ENCODE data around the gene RWDD1. TPM values are rescaled to one million over a fixed set of nuclear protein-coding genes. Genes with fewer than 3 reads are reported as not detected.

The RWDD1 gene
- total and polyA plus RNA-seq, 2 experiments from 2014 or later = 37.2 to 70.7 TPM

GRCh38 chr6:116529466-116530290, 41.6 kb upstream of the RWDD1 start:
- Histone ChIP-seq H3K4me1 (ENCODE audit: low read depth) (peaks cover 3% of the 10 kb centered on the region), H3K9me3 (ENCODE audit: low read depth) (no peaks in the 10 kb centered on the region), H3K36me3 (no peaks in the 10 kb centered on the region), H3K27ac (no peak overlapping the region), H3K27me3 (no peaks in the 10 kb centered on the region), H3K4me3 (no peak overlapping the region)
- no peak for DNase-seq (ENCODE audit: low read depth in 1 of 2, low spot score in 1 of 2)
- no peak for TF ChIP-seq CTCF (IDR thresholded peaks at IDR 0.05; ENCODE audit: low read depth, low read length)

GRCh38 chr6:116530436-116530835, 40.9 kb upstream of the RWDD1 start:
- H3K27ac ChIP-seq = no peak overlapping the region
- H3K27me3 ChIP-seq = no peaks in the 10 kb centered on the region
- peaks cover 3% of the 10 kb centered on the region for H3K4me1 ChIP-seq (ENCODE audit: low read depth)
- no peaks in the 10 kb centered on the region for H3K36me3 ChIP-seq
- TF ChIP-seq CTCF (IDR thresholded peaks at IDR 0.05; ENCODE audit: low read depth, low read length) = no peak
- H3K4me3 ChIP-seq = no peak overlapping the region
- H3K9me3 ChIP-seq (ENCODE audit: low read depth) = no peaks in the 10 kb centered on the region
- DNase-seq (ENCODE audit: low read depth in 1 of 2, low spot score in 1 of 2) = no peak

- TF ChIP-seq CTCF (IDR thresholded peaks at IDR 0.05; ENCODE audit: low read depth, low read length) = peak; percentile 70
- no peak overlapping the region for H3K27ac ChIP-seq
- peak; percentile 74 to 85 for DNase-seq (ENCODE audit: low read depth in 1 of 2, low spot score in 1 of 2)
Observed at GRCh38 chr6:116531675-116532570, 39.4 kb upstream of the RWDD1 start.

GRCh38 chr6:116533233-116533957, 37.9 kb upstream of the RWDD1 start:
- Histone ChIP-seq H3K4me1 (ENCODE audit: low read depth) (peaks cover 3% of the 10 kb centered on the region), H3K27ac (no peak overlapping the region), H3K27me3 (no peaks in the 10 kb centered on the region), H3K36me3 (no peaks in the 10 kb centered on the region), H3K9me3 (ENCODE audit: low read depth) (no peaks in the 10 kb centered on the region), H3K4me3 (no peak overlapping the region)
- no peak for DNase-seq (ENCODE audit: low read depth in 1 of 2, low spot score in 1 of 2)
- no peak for TF ChIP-seq CTCF (IDR thresholded peaks at IDR 0.05; ENCODE audit: low read depth, low read length)

More at GRCh38 chr6:116531675-116532570, 39.4 kb upstream of the RWDD1 start:
- H3K9me3 ChIP-seq (ENCODE audit: low read depth) = no peaks in the 10 kb centered on the region
- H3K36me3 ChIP-seq = no peaks in the 10 kb centered on the region
- H3K4me3 ChIP-seq = no peak overlapping the region
- no peaks in the 10 kb centered on the region for H3K27me3 ChIP-seq
- peaks cover 3% of the 10 kb centered on the region for H3K4me1 ChIP-seq (ENCODE audit: low read depth)

GRCh38 chr6:116535109-116535508, 36.2 kb upstream of the RWDD1 start:
- Histone ChIP-seq H3K4me1 (ENCODE audit: low read depth) (no peaks in the 10 kb centered on the region), H3K27me3 (no peaks in the 10 kb centered on the region), H3K9me3 (ENCODE audit: low read depth) (no peaks in the 10 kb centered on the region), H3K4me3 (no peak overlapping the region), H3K27ac (no peak overlapping the region), H3K36me3 (no peaks in the 10 kb centered on the region)
- TF ChIP-seq CTCF (IDR thresholded peaks at IDR 0.05; ENCODE audit: low read depth, low read length) = no peak
- no peak for DNase-seq (ENCODE audit: low read depth in 1 of 2, low spot score in 1 of 2)
